GM12878 (cell line): ENCODE measurements around the gene HNRNPH3. TPM values are rescaled to one million over a fixed set of nuclear protein-coding genes. Genes with fewer than 3 reads are reported as not detected.

Experiments
- ATAC-seq: fragments of 200-7000 bp; cut with Tn5 transposase; 3 replicates; pipeline ENCODE4 v1.9.1; 2020; ENCODE audit warnings: mild to moderate bottlenecking, moderate library complexity
- BruUV-seq: library from RNA; stranded (reverse); fragments of 400-500 nt; replicated peaks from 2 replicates; lab custom pipeline; 2021; lab: Mats Ljungman, UMichigan
- CTCF ChIA-PET: fragments of 300-600 bp; sonication (Branson Sonifier 250); formaldehyde crosslinking; extraction: SDS; loops from one replicate; lab custom pipeline; 2021; ENCODE audit warnings: inconsistent platforms; lab: Yijun Ruan, JAX
- POLR2A ChIA-PET: fragments of 350-600 bp; formaldehyde crosslinking; extraction: SDS; loops from one replicate; lab custom pipeline; 2021; ENCODE audit warnings: inconsistent platforms; lab: Charles Lee
- RAD21 ChIA-PET: fragments of 300-600 bp; sonication (Branson Sonifier 250); formaldehyde crosslinking; loops from one replicate; lab custom pipeline; 2023; ENCODE audit warnings: antibody characterized with exemption; ENCODE audit not compliant: unreplicated experiment; lab: Charles Lee
- SMC1A ChIA-PET: fragments of 300-600 bp; sonication (Branson Sonifier 250); formaldehyde crosslinking; loops from one replicate; lab custom pipeline; 2023; ENCODE audit not compliant: unreplicated experiment, uncharacterized antibody; lab: Charles Lee
- DNase-seq: peaks from one replicate; pipeline ENCODE4 v3.0.0-alpha.2; 2011; ENCODE audit warnings: low read depth, low spot score
- FAIRE-seq: peaks from 3 replicates; lab custom pipeline; 2011; peaks lifted over from hg19 to GRCh38; lab: Jason Lieb, UNC
- H2AFZ ChIP-seq: 2 replicates; pipeline ENCODE4 v1.6.0; 2011; ENCODE audit warnings: low read depth, low read length, control low read depth; ENCODE audit not compliant: control insufficient read depth
- H3K27ac ChIP-seq: 2 replicates; pipeline ENCODE4 v1.5.1; 2011; ENCODE audit warnings: control low read depth; ENCODE audit not compliant: control insufficient read depth, insufficient read depth
- H3K27me3 ChIP-seq, 2 experiments: replicated peaks in 1 of 2; 2 replicates each; pipeline versions ENCODE4 v1.6.0 to v1.6.1; 2011; ENCODE audit warnings: low read length in 1 of 2; ENCODE audit not compliant: control insufficient read depth in 2 of 2, insufficient read depth in 2 of 2
- H3K36me3 ChIP-seq, 2 experiments: 2 replicates each; pipeline ENCODE4 v1.5.1; 2011; ENCODE audit warnings: low read length in 1 of 2; ENCODE audit not compliant: control insufficient read depth in 2 of 2, insufficient read depth in 2 of 2
- H3K4me1 ChIP-seq: 2 replicates; pipeline ENCODE4 v1.6.1; 2011; ENCODE audit warnings: mild to moderate bottlenecking, low read length, moderate library complexity, mixed read lengths; ENCODE audit not compliant: control insufficient read depth, insufficient read depth
- H3K4me2 ChIP-seq: 2 replicates; pipeline ENCODE4 v1.6.0; 2011; ENCODE audit warnings: control low read depth; ENCODE audit not compliant: control insufficient read depth, insufficient read depth
- H3K4me3 ChIP-seq: fragments of 200-600 bp; sonication (generic); 2 replicates; pipeline ENCODE4 v1.5.1; 2016
- H3K79me2 ChIP-seq: 2 replicates; pipeline ENCODE4 v1.6.0; 2011; ENCODE audit warnings: low read length; ENCODE audit not compliant: control insufficient read depth, insufficient read depth
- H3K9ac ChIP-seq: 2 replicates; pipeline ENCODE4 v1.8.0; 2011; ENCODE audit warnings: low read length, control low read depth, mixed read lengths; ENCODE audit not compliant: control insufficient read depth, insufficient read depth
- H3K9me3 ChIP-seq: replicated peaks from 3 replicates; pipeline ENCODE4 v1.5.1; 2011; ENCODE audit warnings: mild to moderate bottlenecking, low read length; ENCODE audit not compliant: control insufficient read depth, insufficient read depth
- H4K20me1 ChIP-seq: 2 replicates; pipeline ENCODE4 v1.6.0; 2011; ENCODE audit not compliant: control insufficient read depth, insufficient read depth
- MYC ChIP-seq: IDR thresholded peaks from 2 replicates; pipeline ENCODE4 v1.6.1; 2011; ENCODE audit warnings: mild to moderate bottlenecking, low read length, moderate library complexity, inconsistent platforms; ENCODE audit not compliant: insufficient read depth, insufficient replicate concordance, insufficient read length, severe bottlenecking
- RFX5 ChIP-seq: IDR thresholded peaks from 2 replicates; pipeline ENCODE4 v1.6.1; 2011; ENCODE audit warnings: low read depth, low read length, improper control_type of control experiment
- ZBTB40 ChIP-seq: fragments of 450-650 bp; IDR thresholded peaks from 2 replicates; pipeline ENCODE4 v1.6.1; 2016; ENCODE audit warnings: mild to moderate bottlenecking, moderate library complexity, borderline replicate concordance
- WGBS: methylation state at CpG from one replicate; pipeline ENCODE4 v1.1.6; 2016; ENCODE audit warnings: low lambda C conversion rate; ENCODE audit not compliant: insufficient replicate concordance, insufficient coverage; ENCODE audit errors: missing lambda C conversion rate; 5-methylcytosine and 5-hydroxymethylcytosine counted together
- in situ Hi-C: fragments of 300-500 bp; cut with MboI; formaldehyde crosslinking; loops from 9 replicates; pipeline ENCODE4 v1.14.3; 2018; ENCODE audit warnings: mixed read lengths
- intact Hi-C: fragments of 100-400 bp; cut with micrococcal nuclease; formaldehyde crosslinking; loops from one replicate; pipeline ENCODE4 v1.14.2; 2022; ENCODE audit not compliant: unreplicated experiment
- polyA plus RNA-seq, 11 experiments: library from polyadenylated mRNA; depleted of rRNA in 4 of 11; unstranded in 6 of 11; stranded (reverse) in 5 of 11; fragments of >200 nt; fragmentation: Nextera tagmentation in 4 of 11; fragmentation: Illumina TruSeq in 1 of 11; extraction: Ambion mirVana in 4 of 11; extraction: Trizol in 1 of 11; gene quantifications; 1 replicate in 1 of 11; 2 replicates in 10 of 11; pipeline versions ENCODE4 v1.2.1 to v1.2.3, GENCODE V29; 2011 to 2016; ENCODE audit warnings: inconsistent platforms in 2 of 11, missing spikeins in 2 of 11, low read depth in 1 of 11
- total RNA-seq, 4 experiments: library from RNA; depleted of rRNA in 3 of 4; stranded (reverse); fragments of >200 nt in 3 of 4; fragmentation: Illumina TruSeq in 1 of 4; extraction: Trizol in 1 of 4; gene quantifications; 2 replicates each; pipeline versions ENCODE4 v1.2.1 to v1.2.3, GENCODE V29; 2013 to 2021

Gene HNRNPH3
- total and polyA plus RNA-seq, 10 of the 15 experiments (the other 5 are each of a cell fraction or from before 2014, with no cell fraction given) = 20.1 to 292 (median 121) TPM

- ChIA-PET CTCF (interaction anchor here (0.9 to 1.2 kb wide), 2 partner anchors 28 to 172 kb away, joined by 4 to 6 read pairs; no protein-coding TSS in a partner anchor), POLR2A (interaction anchor here (0.6 to 5.7 kb wide), 2 partner anchors 15 to 94 kb away, joined by 4 to 37 read pairs; no protein-coding TSS in a partner anchor), SMC1A (interaction anchor here (0.9 to 2.4 kb wide), 5 partner anchors 11 to 445 kb away, joined by 3 to 11 read pairs (median 4); partner anchors contain the start of gene SIRT1), RAD21 (interaction anchor here (1.0 kb wide), 1 partner anchor 28 kb away, joined by 3 read pairs; no protein-coding TSS in a partner anchor)
- Histone ChIP-seq H3K27ac (no peak overlapping the region), H3K4me3 (no peak overlapping the region), H3K9ac (no peak overlapping the region), H3K27me3 (no peaks in the 10 kb centered on the region)
- DNase-seq (no peak), FAIRE-seq (no peak)
- intact Hi-C loops = no loop called here
- TF ChIP-seq ZBTB40 (peak; percentile 51), RFX5 (no peak), MYC (no peak)
- TF ChIP-seq, all 136 proteins: peak for 1
- Histone ChIP-seq H3K9me3 (no peaks in the 10 kb centered on the region), H3K36me3 (no peaks in the 10 kb centered on the region), H2AFZ (no peak overlapping the region), H4K20me1 (no peaks in the 10 kb centered on the region), H3K4me2 (no peak overlapping the region), H3K79me2 (peaks cover 32% of the 10 kb centered on the region), H3K4me1 (no peaks in the 10 kb centered on the region; the same call in 1 of the 2 replicates)
- in situ Hi-C loops = no loop called here
- no peak for ATAC-seq
- BruUV-seq = no TSS peak
- WGBS = 94% methylated on average over 1 of the region's 1 CpG
Observed at GRCh38 chr10:68329506-68329861, 2.4 kb upstream of the HNRNPH3 start.
